Activated naive CD8-positive, alpha-beta T cell treated with anti-CD3 and anti-CD28 coated beads, Interleukin-2, amount 50 U/mL, for 16 hours (primary cell): Measurements from ENCODE around the gene ITGB4.

ENCODE experiments used
- DNase-seq: peaks from one replicate; pipeline ENCODE4 v3.0.0-alpha.2; 2020; ENCODE audit warnings: low read depth, low spot score

Gene ITGB4

GRCh38 chr17:75720656-75721462 is at the start of gene ITGB4:
ITGB4 (plus strand) TSS chr17:75721459; CDS start chr17:75724704, 3,245 bp downstream.
- no peak for DNase-seq

DNA sequence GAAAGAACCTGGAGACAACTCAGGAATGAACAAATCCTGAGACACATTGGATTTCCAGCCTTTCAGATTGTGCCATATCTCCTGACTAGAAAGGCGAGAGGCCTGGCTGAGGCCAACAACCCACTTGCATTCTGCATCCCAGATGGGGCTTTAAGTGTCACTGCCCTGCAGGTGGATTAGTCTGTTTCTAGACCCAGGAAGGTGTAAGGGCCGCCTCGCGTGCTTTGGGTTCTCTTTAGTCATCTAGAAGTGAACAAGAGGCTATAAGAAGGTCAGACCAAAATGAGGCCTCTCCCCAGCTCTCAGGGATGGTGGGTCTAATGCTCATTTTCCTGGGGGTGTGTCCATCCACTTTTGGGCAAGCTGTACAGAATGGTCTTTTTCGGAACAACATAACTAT is 49.2 kb upstream of the ITGB4 start:
- no peak for DNase-seq

DNA sequence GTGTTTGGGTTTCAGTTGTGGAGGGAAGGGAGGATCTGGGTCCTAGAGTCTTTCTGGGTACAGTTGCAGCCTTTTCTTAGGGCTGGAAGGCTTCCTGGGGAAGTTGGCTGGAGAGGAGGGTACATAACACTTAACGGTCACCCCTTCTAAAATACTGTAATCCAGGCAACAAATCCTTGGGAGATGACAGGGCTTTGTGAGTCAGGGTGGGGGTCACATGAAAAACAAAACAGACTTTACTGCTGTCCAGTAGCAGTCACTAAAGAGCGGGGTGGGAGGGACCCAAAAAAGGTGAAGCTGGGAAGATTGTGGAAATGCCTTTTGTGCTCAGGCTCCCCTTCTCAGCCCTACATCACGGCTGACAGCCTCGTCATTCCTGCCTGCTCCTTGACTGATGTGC is 47.8 kb upstream of the ITGB4 start:
- DNase-seq: no peak

DNA sequence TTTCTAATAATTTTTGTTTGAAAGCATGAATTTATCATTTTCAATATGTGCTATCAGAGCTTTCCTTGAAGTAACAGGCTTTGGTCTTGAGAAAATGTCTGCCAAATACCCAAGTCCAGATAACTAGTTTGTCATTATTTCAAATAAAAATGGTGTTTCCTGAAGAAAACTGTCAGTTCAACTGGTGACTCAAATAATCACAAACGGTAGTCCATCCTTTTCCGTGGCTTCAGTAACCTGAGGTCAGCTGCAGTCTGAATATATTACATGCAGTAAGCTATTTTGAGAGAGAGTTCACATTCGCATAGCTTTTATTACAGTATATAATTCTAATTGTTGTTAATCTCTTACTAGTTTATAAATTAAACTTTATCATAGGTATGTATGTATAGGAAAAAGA is 44.8 kb upstream of the ITGB4 start:
- DNase-seq: no peak

- DNase-seq: no peak
These were observed 41.5 kb upstream of the ITGB4 start for GRCh38 chr17:75679706-75680211.

DNA sequence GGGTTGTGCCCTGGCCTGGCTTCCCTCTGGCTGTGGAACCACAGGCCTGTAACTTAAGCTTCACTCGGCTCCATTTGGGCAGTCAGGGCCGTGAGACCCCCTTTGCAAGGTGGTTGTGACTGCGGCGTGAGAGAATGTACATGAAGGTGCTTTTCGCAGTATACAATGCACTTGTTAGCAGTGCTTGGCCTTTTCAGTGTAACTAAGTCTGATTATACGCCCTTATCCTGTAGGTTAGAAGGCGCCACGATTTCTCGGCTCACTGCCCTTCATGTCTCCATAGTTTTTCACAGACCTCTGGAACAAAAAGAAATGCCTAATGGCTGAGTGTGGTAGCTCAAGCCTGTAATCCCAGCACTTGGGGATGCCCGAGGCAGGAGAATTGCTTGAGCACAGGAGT is 40.8 kb upstream of the ITGB4 start:
- no peak for DNase-seq

DNA sequence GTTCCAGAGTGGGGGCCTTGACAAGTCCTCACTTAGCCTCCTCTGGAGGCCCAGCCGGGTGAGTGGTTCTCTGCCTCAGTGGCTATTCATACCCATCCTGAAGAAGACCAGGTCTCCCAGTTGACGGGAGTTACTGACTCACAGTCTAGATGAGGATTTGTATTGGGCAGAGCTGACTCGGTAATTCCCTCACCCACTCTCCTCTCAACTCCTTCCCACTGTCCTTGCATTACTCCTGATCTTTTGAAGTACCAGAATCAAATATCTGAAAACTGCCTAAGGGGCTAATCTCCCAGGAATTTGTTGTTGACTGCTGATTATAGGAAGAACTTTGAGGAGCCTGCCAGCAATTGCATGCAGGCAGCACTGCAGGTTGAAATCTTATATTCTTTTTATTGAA is 40.0 kb upstream of the ITGB4 start:
- DNase-seq: no peak

DNA sequence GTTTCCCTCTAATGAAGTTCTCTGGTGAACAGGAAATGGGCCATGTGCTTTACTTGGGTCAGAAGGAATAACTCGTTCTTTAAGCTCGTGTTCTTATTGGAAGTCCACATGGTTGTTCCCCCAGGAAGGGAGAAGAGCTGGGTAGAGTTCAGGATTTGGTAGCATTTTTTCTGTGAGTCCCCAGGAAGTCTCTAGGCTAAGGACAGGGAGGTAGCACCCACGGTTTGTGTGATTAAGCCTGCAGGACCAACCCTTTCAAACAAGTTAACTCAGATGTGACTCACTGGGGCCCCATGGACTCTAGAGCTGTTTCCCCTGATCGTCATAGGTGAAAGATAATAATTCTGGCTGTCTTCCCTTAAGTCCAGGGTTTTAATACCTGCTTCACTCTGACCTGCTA is 37.7 kb upstream of the ITGB4 start:
- no peak for DNase-seq

DNA sequence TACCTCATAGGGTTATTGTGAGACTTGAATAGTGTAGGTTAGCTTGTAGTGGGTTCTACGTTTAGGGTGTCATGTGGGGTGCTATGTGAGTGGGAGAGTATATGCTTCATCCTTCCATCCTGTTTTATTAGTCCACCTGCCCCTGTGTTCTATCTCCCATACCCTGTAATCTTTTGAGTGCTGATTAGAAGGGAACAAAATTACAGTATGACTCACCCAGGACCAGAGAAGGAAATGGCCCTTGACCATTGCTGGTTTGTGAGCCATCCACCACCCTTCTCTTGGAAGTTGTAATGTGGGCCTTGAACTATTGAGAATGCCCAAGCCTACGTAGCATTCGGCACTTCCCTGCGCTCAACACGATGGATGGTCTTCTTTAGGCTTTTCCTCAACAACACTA is 37.0 kb upstream of the ITGB4 start:
- DNase-seq: no peak

DNA sequence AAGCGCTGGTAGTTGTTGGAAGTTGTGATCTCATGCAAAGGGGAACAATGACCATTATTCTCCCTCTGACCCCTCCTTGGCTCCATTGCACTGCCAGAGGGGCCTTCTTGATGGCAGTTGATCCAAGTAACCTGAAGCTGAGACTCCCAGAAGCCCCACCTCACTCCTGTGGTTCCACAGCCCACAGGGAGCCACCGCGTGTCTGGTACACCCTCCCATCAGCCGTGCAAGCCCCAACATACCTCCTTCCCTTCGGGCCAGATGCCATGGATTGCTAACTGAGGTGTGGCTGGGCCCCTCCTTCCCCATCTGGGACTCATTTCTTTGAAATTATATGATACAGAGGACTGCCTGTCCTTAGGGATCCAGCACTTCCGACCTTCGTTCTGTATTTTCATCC is 36.3 kb upstream of the ITGB4 start:
- no peak for DNase-seq

DNA sequence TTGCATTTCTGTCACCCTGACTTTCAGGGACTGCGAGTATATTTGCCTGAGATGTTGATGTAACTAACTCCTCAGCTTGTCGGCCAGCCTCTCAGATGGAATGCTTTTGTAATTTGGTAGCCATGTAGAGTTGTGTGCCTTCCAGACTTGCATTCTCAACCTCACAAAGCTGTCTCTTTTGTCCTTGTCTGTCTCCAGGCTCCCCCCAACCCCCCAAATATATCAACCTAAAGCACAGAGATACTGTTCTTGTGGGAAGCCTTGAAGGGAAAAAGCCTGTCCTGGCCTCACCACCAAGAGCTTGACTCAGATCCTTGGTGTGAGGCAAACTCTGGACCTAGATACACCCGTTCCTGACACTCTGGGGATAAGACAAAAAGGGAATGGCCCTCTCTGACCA is 35.8 kb upstream of the ITGB4 start:
- no peak for DNase-seq

- no peak for DNase-seq
These were observed 32.9 kb upstream of the ITGB4 start for GRCh38 chr17:75688209-75688825.

GRCh38 chr17:75689441-75689873 is 31.8 kb upstream of the ITGB4 start:
- no peak for DNase-seq

- DNase-seq: no peak
These were observed 29.9 kb upstream of the ITGB4 start for GRCh38 chr17:75691371-75691791.

- DNase-seq: no peak
These were observed 29.2 kb upstream of the ITGB4 start for GRCh38 chr17:75691801-75692626.

GRCh38 chr17:75692976-75693375 is 28.3 kb upstream of the ITGB4 start:
- no peak for DNase-seq

- DNase-seq: no peak
These were observed 27.5 kb upstream of the ITGB4 start for GRCh38 chr17:75693500-75694481.

GRCh38 chr17:75694536-75694935 is 26.7 kb upstream of the ITGB4 start:
- DNase-seq: no peak

DNA sequence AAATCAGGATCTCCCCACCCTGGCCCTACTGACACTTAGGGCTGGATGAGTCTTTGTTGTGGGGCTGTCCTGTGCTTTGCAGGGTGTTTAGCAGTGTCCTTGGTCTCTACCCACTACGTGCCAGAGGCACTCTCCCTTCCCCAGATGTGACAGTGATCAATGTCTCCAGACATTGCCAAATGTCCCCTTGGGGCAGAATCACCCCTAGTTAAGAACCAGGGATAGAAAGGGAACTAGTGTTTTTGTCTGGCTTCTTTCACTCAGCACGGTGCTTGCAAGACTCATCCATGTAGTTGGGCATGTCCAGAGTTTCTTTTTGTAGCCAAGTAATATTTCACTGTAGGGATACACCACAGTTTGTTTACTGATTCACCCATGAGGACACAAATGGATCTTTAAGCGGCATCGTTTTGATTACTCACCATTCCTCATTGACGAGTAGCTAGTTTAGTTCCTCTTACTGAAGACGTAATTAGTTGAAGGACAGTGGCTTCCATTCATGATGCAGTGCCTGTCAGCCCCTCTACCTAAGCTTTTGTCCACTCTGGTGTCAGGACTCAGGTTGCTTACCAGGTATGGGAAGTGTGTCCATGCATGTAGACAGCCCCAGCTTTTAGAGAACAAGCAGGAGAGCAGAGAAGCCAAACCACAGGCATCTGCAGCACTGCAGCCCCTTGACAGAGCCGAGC is 26.0 kb upstream of the ITGB4 start:
- DNase-seq: no peak

DNA sequence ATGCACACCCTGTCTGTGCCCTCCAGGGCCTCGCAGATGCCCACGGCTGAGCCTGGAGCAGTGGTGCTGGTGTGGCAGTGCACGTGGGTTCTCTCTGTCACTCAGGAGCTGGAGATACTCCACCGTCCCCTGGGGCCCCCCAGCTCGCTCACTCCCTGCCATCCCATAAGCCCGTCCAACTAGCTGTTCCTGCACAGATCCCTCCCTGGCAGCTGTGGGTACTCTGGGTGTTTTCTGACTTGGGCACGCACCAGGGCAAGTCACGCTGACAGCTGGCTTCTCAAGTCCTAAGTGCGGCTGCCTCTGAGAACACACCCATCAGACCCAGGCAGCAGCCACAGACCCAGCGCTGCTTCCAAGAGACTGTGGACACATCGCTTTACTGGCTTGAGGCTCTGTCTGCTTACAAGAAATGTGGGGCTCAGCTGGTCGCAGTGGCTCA is 25.4 kb upstream of the ITGB4 start:
- DNase-seq: no peak
